ENCODE measurements around the gene ABL2.

Gene ABL2

DNA sequence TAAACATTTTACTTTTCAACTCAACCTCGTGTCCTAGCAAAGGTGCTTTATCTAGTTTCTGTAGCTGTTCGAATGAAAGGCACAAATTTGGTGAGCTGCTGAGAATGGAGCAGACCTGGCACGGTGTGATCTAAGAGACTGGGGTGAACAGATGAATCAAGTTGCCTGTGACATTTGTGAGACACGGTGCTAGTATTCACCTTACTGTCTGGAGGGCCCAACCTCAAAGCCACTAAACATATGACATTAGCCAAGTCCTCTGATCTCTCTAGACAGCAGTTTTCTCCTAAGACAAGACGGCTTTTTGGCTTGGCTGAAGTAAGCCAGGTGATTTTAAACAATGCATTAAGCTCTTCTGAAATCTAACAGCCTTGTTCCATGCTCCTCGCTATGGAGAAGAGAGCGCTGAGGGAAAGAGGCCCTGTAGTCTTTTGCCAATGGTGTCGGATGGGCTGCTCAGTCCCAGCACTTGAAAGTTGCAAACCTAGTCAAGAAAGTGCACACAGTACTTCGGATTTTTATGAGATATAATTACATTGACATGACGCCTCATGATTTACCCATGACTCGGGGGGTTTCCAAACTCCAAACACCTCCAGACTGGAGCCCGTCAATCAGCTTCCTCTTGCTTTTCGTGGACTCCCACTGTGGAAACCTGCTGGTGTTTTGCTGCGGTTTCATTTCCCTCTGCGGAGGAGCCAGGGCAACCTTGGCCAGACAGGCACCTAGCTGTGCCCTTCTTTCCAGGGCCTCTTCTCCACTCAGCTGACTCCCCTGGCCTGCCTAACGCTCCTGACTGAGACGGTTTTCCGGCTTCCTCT is 148.4 kb downstream of the ABL2 start:
- Histone ChIP-seq H3K36me3 (ENCODE audit: control insufficient read depth in 2 of 2, insufficient read depth in 2 of 2, low read length in 2 of 2) (peaks cover 2 to 6% of the 10 kb centered on the region in 2 donors), H3K9me3 (ENCODE audit: control insufficient read depth in 2 of 2, low read length in 2 of 2) (no peaks in the 10 kb centered on the region), H3K4me3 (ENCODE audit: low read length in 2 of 2) (peak overlapping the region; percentile 92 to 97), H3K9ac (ENCODE audit: low read length in 2 of 2) (peak overlapping the region; percentile 69 to 83), H3K27ac (ENCODE audit: low read length) (peak overlapping the region; percentile 75), H3K27me3 (ENCODE audit: control insufficient read depth in 1 of 2, insufficient read depth in 2 of 2, low read length in 2 of 2) (no peaks in the 10 kb centered on the region), H3K4me1 (ENCODE audit: control insufficient read depth, insufficient read depth, low read length) (peaks cover 23% of the 10 kb centered on the region)

DNA sequence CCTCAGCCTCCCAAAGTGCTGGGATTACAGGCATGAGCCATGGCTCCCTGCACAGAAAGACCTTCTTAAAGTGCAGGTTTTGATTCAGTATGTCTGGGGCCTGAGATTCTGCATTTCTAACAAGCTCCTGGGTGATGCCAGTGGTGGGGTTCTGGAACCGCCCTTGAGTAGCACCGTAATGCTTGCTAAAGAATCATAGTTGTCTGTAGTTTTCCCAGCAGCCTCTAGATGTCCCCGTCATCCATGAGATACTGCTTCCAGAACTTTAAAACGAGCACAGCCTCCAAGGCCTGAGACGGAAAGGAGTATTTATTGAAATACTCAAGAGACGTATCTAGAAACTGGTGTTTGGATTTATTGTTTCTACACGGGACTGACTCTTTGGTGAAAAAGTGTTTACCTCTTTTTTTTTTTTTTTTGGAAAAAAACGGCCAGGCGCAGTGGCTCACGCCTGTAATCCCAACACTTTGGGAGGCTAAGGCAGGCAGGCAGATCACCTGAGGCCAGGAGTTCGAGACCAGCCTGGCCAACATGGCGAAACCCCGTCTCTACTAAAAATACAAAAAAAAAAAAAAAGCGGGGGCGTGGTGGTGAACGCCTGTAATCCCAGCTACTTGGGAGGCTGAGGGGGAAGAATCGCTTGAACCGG is 150.2 kb downstream of the ABL2 start:
- Histone ChIP-seq H3K27me3 (ENCODE audit: control insufficient read depth in 1 of 2, insufficient read depth in 2 of 2, low read length in 2 of 2) (no peaks in the 10 kb centered on the region), H3K36me3 (ENCODE audit: control insufficient read depth in 2 of 2, insufficient read depth in 2 of 2, low read length in 2 of 2) (peaks cover 0 to under 1% of the 10 kb centered on the region in 2 donors), H3K4me1 (ENCODE audit: control insufficient read depth, insufficient read depth, low read length) (peaks cover 23% of the 10 kb centered on the region), H3K27ac (ENCODE audit: low read length) (no peak overlapping the region), H3K9me3 (ENCODE audit: control insufficient read depth in 2 of 2, low read length in 2 of 2) (no peaks in the 10 kb centered on the region), H3K9ac (ENCODE audit: low read length in 2 of 2) (no peak overlapping the region), H3K4me3 (ENCODE audit: low read length in 2 of 2) (no peak overlapping the region)

DNA sequence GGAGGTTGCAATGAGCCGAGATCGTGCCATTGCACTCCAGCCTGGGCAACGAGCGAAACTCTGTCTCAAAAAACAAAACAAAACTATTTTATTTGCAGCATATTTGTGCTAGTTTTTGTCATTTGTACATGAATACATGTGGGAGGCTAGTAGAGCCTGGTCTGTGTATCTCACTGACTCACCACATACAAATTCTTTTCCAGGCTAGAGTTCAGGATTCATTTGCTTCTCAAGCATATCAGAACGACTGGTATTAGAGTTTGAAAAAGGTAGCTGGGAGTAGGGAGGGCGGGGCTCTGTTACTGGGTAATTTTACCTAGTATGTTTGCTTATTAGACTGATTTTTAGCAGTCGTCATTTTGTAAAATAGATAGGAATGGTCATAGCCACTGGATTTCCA is 152.1 kb downstream of the ABL2 start:
- no peak overlapping the region for H3K9ac ChIP-seq (ENCODE audit: low read length in 2 of 2)

DNA sequence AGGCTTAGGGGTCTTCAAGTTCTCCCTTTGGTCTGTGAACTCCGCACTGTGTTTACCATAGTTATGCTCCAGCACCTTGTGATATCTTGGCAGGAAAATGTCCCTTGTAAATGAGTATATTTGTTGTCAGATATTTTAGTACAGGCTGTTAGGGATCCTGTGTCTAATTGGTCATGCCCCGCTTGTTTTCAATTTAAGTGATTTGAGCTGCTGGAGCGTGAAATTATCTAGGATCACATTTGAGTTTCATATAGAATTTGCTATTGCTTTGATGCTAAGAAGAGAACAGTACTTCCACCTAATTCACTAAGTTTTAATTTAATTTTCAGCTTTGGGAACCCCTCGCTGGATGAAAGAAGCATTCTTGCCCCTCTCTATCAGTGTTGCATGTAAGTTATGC is 163.0 kb downstream of the ABL2 start:
- Histone ChIP-seq H3K9me3 (ENCODE audit: control insufficient read depth in 2 of 2, low read length in 2 of 2) (no peaks in the 10 kb centered on the region), H3K4me1 (ENCODE audit: control insufficient read depth, insufficient read depth, low read length) (no peaks in the 10 kb centered on the region), H3K9ac (ENCODE audit: low read length in 2 of 2) (no peak overlapping the region), H3K27ac (ENCODE audit: low read length) (no peak overlapping the region), H3K27me3 (ENCODE audit: control insufficient read depth in 1 of 2, insufficient read depth in 2 of 2, low read length in 2 of 2) (no peaks in the 10 kb centered on the region), H3K36me3 (ENCODE audit: control insufficient read depth in 2 of 2, insufficient read depth in 2 of 2, low read length in 2 of 2) (peaks cover 32 to 33% of the 10 kb centered on the region in 2 donors), H3K4me3 (ENCODE audit: low read length in 2 of 2) (no peak overlapping the region)

More for the DNA sequence above, 152.1 kb downstream of the ABL2 start:
- Histone ChIP-seq H3K27me3 (ENCODE audit: control insufficient read depth in 1 of 2, insufficient read depth in 2 of 2, low read length in 2 of 2) (no peaks in the 10 kb centered on the region), H3K4me1 (ENCODE audit: control insufficient read depth, insufficient read depth, low read length) (peaks cover 11% of the 10 kb centered on the region), H3K27ac (ENCODE audit: low read length) (no peak overlapping the region), H3K36me3 (ENCODE audit: control insufficient read depth in 2 of 2, insufficient read depth in 2 of 2, low read length in 2 of 2) (peaks cover 3 to 16% of the 10 kb centered on the region in 2 donors), H3K4me3 (ENCODE audit: low read length in 2 of 2) (no peak overlapping the region), H3K9me3 (ENCODE audit: control insufficient read depth in 2 of 2, low read length in 2 of 2) (no peaks in the 10 kb centered on the region)

DNA sequence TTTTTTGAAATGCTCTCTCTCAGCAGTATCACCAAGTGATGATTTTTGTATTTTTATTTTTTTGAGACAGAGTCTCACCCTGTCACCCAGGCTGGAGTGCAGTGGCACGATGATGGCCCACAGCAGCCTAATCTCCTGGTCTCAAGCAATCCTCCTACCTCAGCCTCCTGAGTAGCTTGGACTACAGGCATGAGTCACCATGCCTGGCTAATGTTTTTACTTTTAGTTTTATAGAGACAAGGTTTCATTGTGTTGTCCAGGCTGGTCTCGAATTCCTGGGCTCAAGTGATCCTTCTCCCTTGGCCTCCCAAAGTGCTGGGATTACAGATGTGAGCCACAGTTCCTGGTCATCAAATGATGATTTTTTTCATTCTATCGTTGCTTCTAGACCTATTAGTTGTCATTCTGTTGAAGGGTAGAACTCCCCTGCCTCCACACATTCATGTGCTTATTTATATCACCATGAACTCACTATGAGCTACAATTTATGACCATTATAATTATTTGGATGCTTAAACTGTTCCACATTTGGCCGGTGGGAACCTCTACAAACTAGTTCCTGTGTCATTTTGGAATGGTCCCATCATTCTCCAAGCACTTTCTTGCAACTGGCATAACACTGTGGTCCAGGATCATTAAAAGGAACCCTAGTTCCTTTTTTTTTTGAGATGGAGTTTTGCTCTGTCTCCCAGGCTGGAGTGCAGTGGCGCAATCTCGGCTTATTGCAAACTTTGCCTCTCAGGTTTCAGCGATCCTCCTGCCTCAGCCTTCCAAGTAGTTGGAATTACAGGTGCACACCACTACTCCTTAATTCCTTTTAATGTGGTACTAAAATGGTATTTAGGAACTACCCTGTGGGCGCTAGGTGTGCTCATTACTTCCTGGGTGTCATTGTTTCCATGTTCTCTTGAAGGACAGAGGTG is 167.9 kb downstream of the ABL2 start:
- Histone ChIP-seq H3K27me3 (ENCODE audit: control insufficient read depth in 1 of 2, insufficient read depth in 2 of 2, low read length in 2 of 2) (no peaks in the 10 kb centered on the region), H3K36me3 (ENCODE audit: control insufficient read depth in 2 of 2, insufficient read depth in 2 of 2, low read length in 2 of 2) (peaks cover 23 to 27% of the 10 kb centered on the region in 2 donors), H3K4me3 (ENCODE audit: low read length in 2 of 2) (no peak overlapping the region), H3K4me1 (ENCODE audit: control insufficient read depth, insufficient read depth, low read length) (no peaks in the 10 kb centered on the region), H3K9ac (ENCODE audit: low read length in 2 of 2) (no peak overlapping the region), H3K9me3 (ENCODE audit: control insufficient read depth in 2 of 2, low read length in 2 of 2) (no peaks in the 10 kb centered on the region), H3K27ac (ENCODE audit: low read length) (no peak overlapping the region)

DNA sequence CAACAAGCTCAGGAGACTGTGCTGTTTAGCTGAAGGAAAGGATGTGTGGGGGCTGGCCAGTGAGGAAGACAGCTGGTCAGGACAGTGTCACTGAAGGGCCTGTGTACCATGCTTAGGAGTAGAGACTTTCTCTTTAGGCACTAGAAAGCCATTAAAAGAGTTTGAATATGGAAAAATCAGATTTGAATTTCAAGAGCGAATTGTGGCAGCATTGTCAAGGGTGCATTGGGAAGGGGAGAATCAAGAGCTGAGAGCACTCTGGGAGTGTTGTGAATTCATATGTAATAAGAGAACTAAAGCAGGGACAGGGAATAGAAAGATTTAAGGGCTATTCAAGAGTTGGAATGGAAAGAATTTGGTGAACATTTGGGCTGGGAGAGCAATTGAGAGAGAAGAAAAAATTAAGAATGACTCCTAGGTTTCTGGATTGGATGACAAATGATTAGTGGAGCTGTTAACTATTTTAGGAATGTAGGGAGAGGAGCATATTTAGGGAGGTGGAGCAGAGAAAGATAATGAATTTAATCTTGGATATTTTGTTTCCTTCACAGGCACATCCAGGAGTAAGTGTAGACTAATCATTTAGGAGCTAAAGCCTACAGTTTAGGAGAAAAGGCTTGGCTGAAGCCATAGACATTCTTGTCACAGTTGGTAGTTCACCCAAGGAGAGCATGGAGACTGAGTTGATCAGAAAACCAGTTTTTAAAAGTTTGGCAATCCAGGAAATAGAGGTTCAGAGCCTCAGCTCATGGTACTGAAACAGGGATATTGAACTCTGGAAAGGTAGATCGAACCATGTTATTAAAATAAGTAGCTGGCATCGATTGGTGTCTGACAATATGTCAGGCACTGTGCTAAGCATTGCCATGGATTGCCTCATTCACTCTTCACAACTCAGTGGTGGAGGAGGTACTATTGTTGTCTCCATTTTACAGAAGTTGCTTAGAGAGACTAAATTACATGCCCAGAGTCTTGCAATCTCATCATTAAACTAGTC is 170.7 kb downstream of the ABL2 start:
- no peak overlapping the region for H3K27ac ChIP-seq (ENCODE audit: low read length)

DNA sequence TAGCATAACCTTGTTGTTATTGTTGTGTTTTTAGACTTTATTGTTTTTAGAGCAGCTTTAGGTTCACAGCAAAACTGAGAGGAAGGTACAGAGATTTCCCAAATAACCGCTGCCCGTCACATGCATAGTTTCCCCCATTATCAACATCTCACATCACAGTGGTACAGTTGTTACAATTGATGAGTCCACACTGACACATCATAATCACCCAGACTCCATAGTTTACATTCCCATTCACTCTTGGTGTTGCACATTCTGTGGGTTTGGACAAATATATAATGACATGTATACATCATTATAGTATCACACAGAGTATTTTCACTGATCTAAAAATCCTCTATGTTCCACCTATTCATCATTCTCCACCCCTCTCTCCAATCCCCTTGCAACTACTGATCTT is 173.5 kb downstream of the ABL2 start:
- H3K36me3 ChIP-seq (ENCODE audit: control insufficient read depth in 2 of 2, insufficient read depth in 2 of 2, low read length in 2 of 2) = peaks cover 17 to 18% of the 10 kb centered on the region in 2 donors
- no peak overlapping the region for H3K4me3 ChIP-seq (ENCODE audit: low read length in 2 of 2)
- no peaks in the 10 kb centered on the region for H3K9me3 ChIP-seq (ENCODE audit: control insufficient read depth in 2 of 2, low read length in 2 of 2)
- no peak overlapping the region for H3K9ac ChIP-seq (ENCODE audit: low read length in 2 of 2)
- H3K27ac ChIP-seq (ENCODE audit: low read length) = no peak overlapping the region
- H3K27me3 ChIP-seq (ENCODE audit: control insufficient read depth in 1 of 2, insufficient read depth in 2 of 2, low read length in 2 of 2) = no peaks in the 10 kb centered on the region
- H3K4me1 ChIP-seq (ENCODE audit: control insufficient read depth, insufficient read depth, low read length) = no peaks in the 10 kb centered on the region

More for the DNA sequence above, 170.7 kb downstream of the ABL2 start:
- Histone ChIP-seq H3K27me3 (ENCODE audit: control insufficient read depth in 1 of 2, insufficient read depth in 2 of 2, low read length in 2 of 2) (no peaks in the 10 kb centered on the region), H3K9me3 (ENCODE audit: control insufficient read depth in 2 of 2, low read length in 2 of 2) (no peaks in the 10 kb centered on the region), H3K4me3 (ENCODE audit: low read length in 2 of 2) (no peak overlapping the region), H3K4me1 (ENCODE audit: control insufficient read depth, insufficient read depth, low read length) (no peaks in the 10 kb centered on the region), H3K36me3 (ENCODE audit: control insufficient read depth in 2 of 2, insufficient read depth in 2 of 2, low read length in 2 of 2) (peaks cover 17 to 22% of the 10 kb centered on the region in 2 donors), H3K9ac (ENCODE audit: low read length in 2 of 2) (no peak overlapping the region)

DNA sequence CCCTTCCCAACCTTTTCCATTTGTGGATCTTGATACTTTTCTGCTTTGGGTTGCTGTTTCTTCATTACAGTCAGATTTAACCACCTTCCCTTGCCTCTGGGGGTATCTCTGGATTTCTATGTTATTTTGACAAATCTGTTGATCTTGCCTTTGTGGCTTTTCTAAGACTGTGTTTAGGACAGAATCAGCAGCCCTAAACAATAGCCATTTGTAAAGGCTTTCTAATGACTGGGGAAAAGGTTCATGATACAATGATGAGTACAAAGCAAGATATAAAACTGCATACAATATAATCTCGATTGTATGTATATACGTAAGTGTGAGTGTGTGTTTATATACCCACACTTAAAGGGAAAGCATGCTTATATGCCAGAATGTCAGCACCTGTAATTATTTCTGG is 176.0 kb downstream of the ABL2 start:
- Histone ChIP-seq H3K36me3 (ENCODE audit: control insufficient read depth in 2 of 2, insufficient read depth in 2 of 2, low read length in 2 of 2) (peaks cover 21% of the 10 kb centered on the region in 2 donors), H3K27ac (ENCODE audit: low read length) (no peak overlapping the region), H3K9ac (ENCODE audit: low read length in 2 of 2) (no peak overlapping the region), H3K27me3 (ENCODE audit: control insufficient read depth in 1 of 2, insufficient read depth in 2 of 2, low read length in 2 of 2) (no peaks in the 10 kb centered on the region), H3K9me3 (ENCODE audit: control insufficient read depth in 2 of 2, low read length in 2 of 2) (no peaks in the 10 kb centered on the region), H3K4me1 (ENCODE audit: control insufficient read depth, insufficient read depth, low read length) (no peaks in the 10 kb centered on the region), H3K4me3 (ENCODE audit: low read length in 2 of 2) (no peak overlapping the region)

DNA sequence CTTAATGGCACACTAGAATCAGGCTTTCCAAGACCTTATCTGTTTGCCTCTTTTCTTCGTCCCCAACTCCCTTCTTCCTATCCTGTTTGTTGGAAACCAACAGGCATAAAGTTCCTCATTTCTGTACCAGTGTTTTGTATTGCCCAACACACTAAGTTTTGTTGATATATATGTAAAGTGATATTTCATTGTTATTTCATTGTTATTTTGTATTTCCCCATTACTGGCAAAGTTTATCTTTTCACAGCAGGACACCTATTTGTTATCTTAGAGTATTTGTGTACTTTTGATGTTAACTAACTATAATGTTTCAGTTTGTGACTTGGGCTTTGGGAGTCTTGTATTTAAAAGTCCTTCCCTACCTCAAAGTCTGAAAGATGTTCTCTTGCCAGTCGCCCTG is 176.7 kb downstream of the ABL2 start:
- H3K27ac ChIP-seq (ENCODE audit: low read length) = no peak overlapping the region
- H3K9me3 ChIP-seq (ENCODE audit: control insufficient read depth in 2 of 2, low read length in 2 of 2) = no peaks in the 10 kb centered on the region
- H3K36me3 ChIP-seq (ENCODE audit: control insufficient read depth in 2 of 2, insufficient read depth in 2 of 2, low read length in 2 of 2) = peaks cover 21% of the 10 kb centered on the region in 2 donors
- H3K4me3 ChIP-seq (ENCODE audit: low read length in 2 of 2) = no peak overlapping the region
- no peaks in the 10 kb centered on the region for H3K27me3 ChIP-seq (ENCODE audit: control insufficient read depth in 1 of 2, insufficient read depth in 2 of 2, low read length in 2 of 2)
- no peak overlapping the region for H3K9ac ChIP-seq (ENCODE audit: low read length in 2 of 2)
- no peaks in the 10 kb centered on the region for H3K4me1 ChIP-seq (ENCODE audit: control insufficient read depth, insufficient read depth, low read length)
